ENCODE data around the gene MNT. TPM values are rescaled to one million over a fixed set of nuclear protein-coding genes. Genes with fewer than 3 reads are reported as not detected.
"Not testable (repeated sequence)": the region's sequence is repeated elsewhere in the genome, so short reads cannot be mapped to it uniquely, and the experiment has no call there.

MNT gene
- total RNA-seq, 4 donors from 2014 or later, result 1.8 to 32.6 (median 7.8) TPM

- no peak for TF ChIP-seq CTCF (IDR thresholded peaks at IDR 0.05)
- no peak for TF ChIP-seq POLR2A (IDR thresholded peaks at IDR 0.05)
- H3K4me1 ChIP-seq, result no peaks in the 10 kb centered on the region
These were observed 43.5 kb upstream of the MNT start for GRCh38 chr17:2444382-2444781.

GRCh38 chr17:2442166-2442565 is 41.3 kb upstream of the MNT start:
- intact Hi-C loops (cut with DNase I; ENCODE audit: low total_unique reads), result no loop called here
- no peak overlapping the region for H3K4me3 ChIP-seq
- no peaks in the 10 kb centered on the region for H3K36me3 ChIP-seq
- H3K4me1 ChIP-seq, result no peaks in the 10 kb centered on the region
- TF ChIP-seq POLR2A (IDR thresholded peaks at IDR 0.05) (no peak), CTCF (IDR thresholded peaks at IDR 0.05) (no peak)
- DNase-seq, result no peak
- no peaks in the 10 kb centered on the region for H3K27me3 ChIP-seq
- H3K27ac ChIP-seq, result no peak overlapping the region
- H3K9me3 ChIP-seq, result no peaks in the 10 kb centered on the region

More at GRCh38 chr17:2444382-2444781, 43.5 kb upstream of the MNT start:
- no peak overlapping the region for H3K27ac ChIP-seq
- no peak for DNase-seq
- no peaks in the 10 kb centered on the region for H3K27me3 ChIP-seq
- no peaks in the 10 kb centered on the region for H3K36me3 ChIP-seq
- H3K9me3 ChIP-seq, result no peaks in the 10 kb centered on the region
- intact Hi-C loops (cut with DNase I; ENCODE audit: low total_unique reads), result no loop called here
- no peak overlapping the region for H3K4me3 ChIP-seq

- H3K36me3 ChIP-seq, result no peaks in the 10 kb centered on the region
These were observed 40.1 kb upstream of the MNT start for GRCh38 chr17:2440930-2441329.

GRCh38 chr17:2439997-2440396 is 39.1 kb upstream of the MNT start:
- intact Hi-C loops (cut with DNase I; ENCODE audit: low total_unique reads), result not testable (repeated sequence)

More at GRCh38 chr17:2440930-2441329, 40.1 kb upstream of the MNT start:
- no peak for DNase-seq
- Histone ChIP-seq H3K27ac (no peak overlapping the region), H3K27me3 (no peaks in the 10 kb centered on the region), H3K9me3 (no peaks in the 10 kb centered on the region), H3K4me1 (no peaks in the 10 kb centered on the region), H3K4me3 (no peak overlapping the region)
- TF ChIP-seq CTCF (IDR thresholded peaks at IDR 0.05) (no peak), POLR2A (IDR thresholded peaks at IDR 0.05) (no peak)
- intact Hi-C loops (cut with DNase I; ENCODE audit: low total_unique reads), result no loop called here

GRCh38 chr17:2438823-2439222 is 38.0 kb upstream of the MNT start:
- Histone ChIP-seq H3K36me3 (no peaks in the 10 kb centered on the region), H3K27me3 (no peaks in the 10 kb centered on the region), H3K4me3 (no peak overlapping the region), H3K4me1 (no peaks in the 10 kb centered on the region), H3K9me3 (no peaks in the 10 kb centered on the region), H3K27ac (no peak overlapping the region)
- intact Hi-C loops (cut with DNase I; ENCODE audit: low total_unique reads), result no loop called here
- no peak for DNase-seq
- TF ChIP-seq CTCF (IDR thresholded peaks at IDR 0.05) (no peak), POLR2A (IDR thresholded peaks at IDR 0.05) (no peak)

More at GRCh38 chr17:2439997-2440396, 39.1 kb upstream of the MNT start:
- not testable (repeated sequence) for H3K4me1 ChIP-seq, H3K4me3 ChIP-seq, H3K27ac ChIP-seq, H3K27me3 ChIP-seq, H3K9me3 ChIP-seq, DNase-seq, H3K36me3 ChIP-seq

GRCh38 chr17:2436316-2436905 is 35.6 kb upstream of the MNT start:
- TF ChIP-seq CTCF (IDR thresholded peaks at IDR 0.05) (no peak), POLR2A (IDR thresholded peaks at IDR 0.05) (no peak)
- H3K9me3 ChIP-seq, result no peaks in the 10 kb centered on the region
- no peaks in the 10 kb centered on the region for H3K36me3 ChIP-seq
- H3K27me3 ChIP-seq, result no peaks in the 10 kb centered on the region
- H3K4me1 ChIP-seq, result no peaks in the 10 kb centered on the region
- H3K4me3 ChIP-seq, result no peak overlapping the region
- no peak for DNase-seq
- H3K27ac ChIP-seq, result no peak overlapping the region
- intact Hi-C loops (cut with DNase I; ENCODE audit: low total_unique reads), result no loop called here
